HCT116 (cell line): ENCODE data around the gene ANXA5.

Experiments used
- POLR2A ChIP-seq: IDR thresholded peaks from 2 replicates; pipeline ENCODE4 v1.7.0; 2011; ENCODE audit warnings: borderline replicate concordance; ENCODE audit not compliant: insufficient read depth, insufficient read length; ENCODE audit errors: extremely low read depth
- POLR2AphosphoS5 ChIP-seq: IDR thresholded peaks from 2 replicates; pipeline ENCODE4 v1.6.1; 2011; ENCODE audit warnings: mild to moderate bottlenecking, low read depth, low read length, moderate library complexity
- REST ChIP-seq: IDR thresholded peaks from 2 replicates; pipeline ENCODE4 v1.6.1; 2012; ENCODE audit warnings: low read depth
- YY1 ChIP-seq: IDR thresholded peaks from 2 replicates; pipeline ENCODE4 v1.6.1; 2011; ENCODE audit warnings: low read length, low read depth, moderate library complexity, mild to moderate bottlenecking; ENCODE audit not compliant: insufficient replicate concordance; ENCODE audit errors: extremely low read depth
- TF ChIP-seq, protein P1 (sequence below), 3 experiments: fragments of 200-600 bp in 1 of 3; sonication (generic) in 1 of 3; IDR thresholded peaks in 2 of 3; conservative IDR thresholded peaks in 1 of 3; 2 replicates each; pipeline ENCODE4 v1.5.1; 2012 to 2017; ENCODE audit warnings: low read depth in 2 of 3, low read length in 2 of 3, antibody characterized with exemption in 1 of 3, borderline replicate concordance in 1 of 3, control low read depth in 1 of 3, mild to moderate bottlenecking in 1 of 3, mixed read lengths in 1 of 3, mixed run types in 1 of 3, moderate library complexity in 1 of 3; ENCODE audit not compliant: insufficient read depth in 1 of 3
- TF ChIP-seq, protein P2 (sequence below): IDR thresholded peaks from 2 replicates; pipeline ENCODE4 v1.6.1; 2012

DNA sequence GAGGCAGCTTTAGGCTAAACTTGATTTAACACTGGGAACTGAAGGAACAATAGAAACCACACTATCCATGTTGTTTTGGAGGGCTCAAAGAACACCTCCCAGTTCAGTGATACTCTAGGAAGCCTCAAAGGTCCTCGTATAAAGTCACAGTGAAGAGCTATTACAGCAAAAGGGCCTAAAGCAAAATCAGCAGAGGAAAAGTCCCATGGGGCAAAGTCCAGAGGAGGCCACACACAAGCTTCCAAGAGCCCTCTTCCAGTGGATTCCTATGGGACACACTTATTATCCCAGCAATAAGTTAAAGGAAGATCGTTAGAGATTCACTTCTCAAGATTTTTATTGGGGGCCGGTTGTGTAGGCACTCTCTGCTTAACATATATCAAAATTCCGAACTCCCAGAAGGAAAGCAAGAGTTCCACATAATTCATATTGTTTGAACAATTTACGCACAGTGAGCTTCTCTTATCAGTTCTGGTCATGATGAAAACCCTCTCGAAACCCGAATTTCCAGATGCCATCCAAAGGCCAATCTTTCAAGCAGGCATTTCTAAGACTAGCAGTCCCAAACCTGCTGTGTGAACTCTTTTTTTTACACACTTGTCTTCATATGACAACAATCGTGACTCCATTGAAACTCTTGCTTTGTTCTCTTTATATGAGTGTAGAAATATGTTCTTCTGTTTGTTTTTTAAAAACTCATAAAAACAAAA, 53.7 kb downstream of the ANXA5 start:
- TF ChIP-seq REST (no peak), POLR2A (no peak), YY1 (no peak), POLR2AphosphoS5 (no peak)
- TF ChIP-seq, protein P1, sequence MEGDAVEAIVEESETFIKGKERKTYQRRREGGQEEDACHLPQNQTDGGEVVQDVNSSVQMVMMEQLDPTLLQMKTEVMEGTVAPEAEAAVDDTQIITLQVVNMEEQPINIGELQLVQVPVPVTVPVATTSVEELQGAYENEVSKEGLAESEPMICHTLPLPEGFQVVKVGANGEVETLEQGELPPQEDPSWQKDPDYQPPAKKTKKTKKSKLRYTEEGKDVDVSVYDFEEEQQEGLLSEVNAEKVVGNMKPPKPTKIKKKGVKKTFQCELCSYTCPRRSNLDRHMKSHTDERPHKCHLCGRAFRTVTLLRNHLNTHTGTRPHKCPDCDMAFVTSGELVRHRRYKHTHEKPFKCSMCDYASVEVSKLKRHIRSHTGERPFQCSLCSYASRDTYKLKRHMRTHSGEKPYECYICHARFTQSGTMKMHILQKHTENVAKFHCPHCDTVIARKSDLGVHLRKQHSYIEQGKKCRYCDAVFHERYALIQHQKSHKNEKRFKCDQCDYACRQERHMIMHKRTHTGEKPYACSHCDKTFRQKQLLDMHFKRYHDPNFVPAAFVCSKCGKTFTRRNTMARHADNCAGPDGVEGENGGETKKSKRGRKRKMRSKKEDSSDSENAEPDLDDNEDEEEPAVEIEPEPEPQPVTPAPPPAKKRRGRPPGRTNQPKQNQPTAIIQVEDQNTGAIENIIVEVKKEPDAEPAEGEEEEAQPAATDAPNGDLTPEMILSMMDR (IDR thresholded peaks at IDR 0.05 in 2 of 3, conservative IDR thresholded peaks at IDR 0.05 in 1 of 3; ENCODE audit: borderline replicate concordance in 1 of 3, insufficient read depth in 1 of 3, low read depth in 2 of 3, low read length in 2 of 3), result no peak
- TF ChIP-seq, protein P2, sequence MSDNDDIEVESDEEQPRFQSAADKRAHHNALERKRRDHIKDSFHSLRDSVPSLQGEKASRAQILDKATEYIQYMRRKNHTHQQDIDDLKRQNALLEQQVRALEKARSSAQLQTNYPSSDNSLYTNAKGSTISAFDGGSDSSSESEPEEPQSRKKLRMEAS, result no peak
